GM19463 (cell line): ENCODE data around the gene MGMT.

Source experiments
- ATAC-seq: cut with Tn5 transposase; IDR thresholded peaks from one replicate; pipeline ENCODE4 v1.9.1; 2021; ENCODE audit warnings: mild to moderate bottlenecking, moderate library complexity; ENCODE audit not compliant: unreplicated experiment

The MGMT gene

DNA sequence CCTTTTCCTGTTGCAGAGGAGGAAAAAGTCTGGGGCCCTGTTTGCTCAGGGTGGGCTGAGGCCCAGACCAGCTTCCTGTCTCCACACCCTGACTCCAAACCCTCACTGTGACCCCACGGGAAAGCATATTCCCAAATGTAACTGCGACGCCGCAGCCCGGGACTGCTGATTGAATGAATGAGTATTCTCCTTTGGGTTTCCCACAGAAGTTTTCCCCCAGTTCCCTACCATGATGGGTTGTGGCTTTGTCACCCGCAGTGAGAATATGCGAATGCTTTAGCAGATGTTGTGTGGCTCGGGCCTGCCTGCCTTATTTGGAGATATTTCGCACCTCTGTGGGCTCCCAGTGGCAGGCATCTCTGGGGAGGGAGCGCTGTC, 50.6 kb downstream of the MGMT start:
- ATAC-seq: no peak

DNA sequence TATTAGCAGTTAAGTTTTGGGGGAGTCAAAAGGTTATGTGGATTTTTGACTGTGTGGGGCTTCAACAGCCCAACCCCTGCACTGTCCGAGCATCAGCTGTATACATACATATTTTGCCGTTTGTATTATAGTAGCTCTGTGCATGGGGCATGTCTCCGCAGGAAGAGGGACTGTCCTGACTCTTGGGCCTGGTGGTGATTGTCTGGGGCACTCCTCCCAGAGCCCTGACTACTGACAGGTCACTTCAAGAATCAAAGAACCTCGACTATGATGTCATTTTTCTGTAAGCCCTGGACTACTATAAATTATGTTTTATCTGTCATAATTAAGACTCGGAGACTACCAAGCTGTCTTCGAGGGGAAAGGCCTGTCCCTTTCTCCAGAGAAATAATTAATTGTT, 51.8 kb downstream of the MGMT start:
- ATAC-seq: no peak

DNA sequence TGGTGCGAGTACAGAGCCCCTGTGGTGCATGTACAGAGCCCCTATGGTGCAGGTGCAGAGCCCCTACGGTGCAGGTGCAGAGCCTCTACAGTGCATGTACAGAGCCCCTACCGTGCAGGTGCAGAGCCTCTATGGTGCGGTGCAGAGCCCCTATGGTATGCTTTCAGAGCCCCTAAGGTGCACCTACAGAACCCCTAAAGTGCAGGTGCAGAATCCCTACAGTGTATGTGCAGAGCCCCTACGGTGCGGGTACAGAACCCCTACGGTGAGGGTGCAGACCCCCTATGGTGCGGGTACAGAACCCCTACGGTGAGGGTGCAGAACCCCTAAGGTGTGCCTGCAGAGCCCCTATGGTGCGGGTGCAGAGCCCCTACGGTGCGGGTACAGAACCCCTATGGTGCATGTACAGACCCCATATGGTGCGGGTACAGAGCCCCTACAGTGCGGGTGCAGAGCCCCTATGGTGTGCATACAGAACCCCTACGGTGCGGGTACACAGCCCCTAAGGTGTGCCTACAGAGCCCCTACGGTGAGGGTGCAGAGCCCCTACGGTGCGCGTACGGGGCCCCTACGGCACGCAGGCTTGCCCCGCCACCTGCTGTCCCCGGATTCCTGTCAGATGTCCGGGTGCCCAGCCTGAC, 53.5 kb downstream of the MGMT start:
- no peak for ATAC-seq

DNA sequence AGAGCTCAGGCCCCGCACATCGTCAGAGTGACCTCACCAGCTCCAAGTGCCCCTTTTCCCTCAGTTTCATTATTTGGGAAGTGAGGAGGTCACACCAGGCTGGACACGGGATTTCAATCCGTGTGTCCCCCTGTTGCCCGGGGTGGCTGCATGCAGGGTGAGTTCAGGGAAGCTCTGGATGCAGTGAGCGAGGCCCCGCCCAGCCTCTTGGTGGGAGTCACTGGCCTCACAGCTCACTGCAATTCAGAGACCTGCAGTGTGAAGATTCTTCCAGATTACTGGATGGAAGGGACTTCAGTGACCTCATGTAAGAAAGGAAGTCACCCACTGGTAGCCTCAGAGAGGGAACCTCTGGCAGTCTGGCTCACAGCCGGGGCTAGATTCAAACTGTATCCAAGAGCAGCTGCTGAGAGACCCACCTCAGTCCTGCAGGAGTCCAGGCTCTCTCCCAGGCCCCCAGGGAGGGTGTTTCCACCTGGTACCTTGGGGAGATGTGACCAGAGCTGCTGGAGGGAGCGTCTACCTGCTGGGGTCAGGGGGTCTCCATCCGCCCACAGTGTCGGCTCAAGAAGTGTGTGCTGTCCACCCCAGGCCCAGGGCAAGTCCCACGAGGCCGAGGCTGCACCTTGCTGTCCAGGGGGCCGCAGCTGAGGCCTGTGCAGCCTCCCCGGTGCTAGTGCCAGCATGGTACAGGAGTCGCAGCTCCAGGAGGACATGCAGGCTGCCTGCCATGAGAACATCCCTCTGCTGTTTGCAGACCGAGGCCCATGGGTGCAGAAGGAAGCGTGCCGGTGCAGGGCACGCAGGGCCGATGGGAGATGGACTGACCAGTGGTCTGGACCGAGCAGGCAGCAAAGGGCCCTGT, 54.4 kb downstream of the MGMT start:
- no peak for ATAC-seq

DNA sequence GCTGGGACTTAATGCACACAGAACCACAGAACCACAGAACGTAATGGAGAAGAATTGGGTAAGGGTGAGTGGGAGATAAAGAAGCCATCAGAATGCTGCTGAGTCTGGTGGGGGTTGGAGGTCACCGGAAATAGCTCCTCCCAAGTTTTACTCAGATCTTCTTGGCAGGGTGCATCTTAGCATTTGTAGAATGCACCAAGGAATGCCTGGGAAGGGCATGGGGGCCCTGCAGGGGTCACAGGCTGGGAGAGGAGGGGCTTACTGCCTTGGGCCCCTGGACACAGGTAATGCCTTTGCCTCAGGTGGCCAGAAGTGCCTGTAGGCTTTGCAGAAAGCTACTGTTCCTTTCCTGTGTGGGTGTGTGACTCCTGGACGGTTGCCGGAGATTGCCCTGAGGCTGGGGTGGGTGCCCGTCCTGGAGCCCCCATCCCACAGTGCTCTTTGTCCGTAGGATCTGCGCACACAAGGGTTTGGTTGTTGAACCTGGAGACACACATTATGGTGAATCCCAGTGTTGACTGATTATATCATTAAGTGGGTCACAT, 55.1 kb downstream of the MGMT start:
- ATAC-seq: no peak

DNA sequence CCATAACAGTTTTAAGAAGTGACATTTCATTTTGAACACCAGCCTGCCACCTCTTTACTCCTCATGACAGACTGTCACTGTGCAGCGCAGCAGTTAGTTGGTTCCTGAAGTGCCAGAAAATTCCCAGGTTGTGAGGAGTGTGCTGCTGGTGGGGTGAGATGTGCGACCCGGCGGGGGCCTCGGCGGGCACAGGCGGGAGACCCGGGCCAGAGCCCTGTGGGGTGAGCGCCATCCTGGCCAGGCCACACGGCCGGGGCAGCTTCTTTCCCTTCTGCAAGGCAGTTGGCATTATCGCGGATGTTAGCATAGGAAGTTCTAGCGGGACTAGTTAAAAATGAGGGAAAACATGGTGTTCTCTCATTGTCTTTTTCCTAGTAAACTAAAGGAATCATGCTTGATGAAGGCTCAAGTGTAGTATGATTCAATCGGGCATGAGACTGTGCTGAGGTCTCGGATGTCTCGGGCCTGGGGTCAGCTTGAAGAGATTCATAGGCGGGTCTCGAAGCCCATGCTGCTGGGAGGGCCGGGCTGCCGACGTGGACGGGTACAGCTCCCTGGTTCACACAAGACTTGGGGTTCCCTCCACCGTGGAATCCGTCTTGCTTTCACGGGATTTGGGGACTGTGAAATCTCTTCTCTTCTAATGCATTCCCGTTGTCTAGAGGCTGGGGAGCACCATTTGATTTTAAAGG, 56.1 kb downstream of the MGMT start:
- no peak for ATAC-seq

DNA sequence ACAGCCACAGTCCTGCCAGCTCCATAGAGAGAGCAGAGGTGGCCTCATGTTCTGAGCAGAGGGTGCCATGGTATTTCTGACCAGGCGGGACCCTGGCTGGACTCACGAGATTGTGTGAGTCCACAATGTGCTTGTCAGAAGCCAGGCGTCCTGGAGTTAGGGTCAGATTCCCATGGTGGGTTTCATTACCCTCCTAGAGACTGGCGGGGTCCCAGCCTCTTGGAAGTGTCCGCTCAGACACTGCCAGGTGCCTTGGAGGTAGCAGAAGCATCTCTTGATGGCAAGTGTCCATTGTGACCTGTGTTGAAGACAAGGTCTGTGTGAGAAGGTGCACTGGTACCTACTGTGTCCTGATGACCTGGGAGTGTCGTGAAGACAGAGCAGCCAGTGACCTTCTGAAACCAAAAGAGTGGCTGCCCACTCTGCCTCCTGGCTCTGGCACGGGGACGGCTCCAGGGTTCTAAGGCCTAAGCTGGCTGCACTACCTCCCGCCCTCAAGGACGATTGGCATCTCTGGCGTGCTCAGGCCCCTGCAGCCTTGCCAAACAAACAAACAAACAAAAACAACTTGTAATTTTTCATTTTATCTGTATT, 56.8 kb downstream of the MGMT start:
- ATAC-seq: no peak

DNA sequence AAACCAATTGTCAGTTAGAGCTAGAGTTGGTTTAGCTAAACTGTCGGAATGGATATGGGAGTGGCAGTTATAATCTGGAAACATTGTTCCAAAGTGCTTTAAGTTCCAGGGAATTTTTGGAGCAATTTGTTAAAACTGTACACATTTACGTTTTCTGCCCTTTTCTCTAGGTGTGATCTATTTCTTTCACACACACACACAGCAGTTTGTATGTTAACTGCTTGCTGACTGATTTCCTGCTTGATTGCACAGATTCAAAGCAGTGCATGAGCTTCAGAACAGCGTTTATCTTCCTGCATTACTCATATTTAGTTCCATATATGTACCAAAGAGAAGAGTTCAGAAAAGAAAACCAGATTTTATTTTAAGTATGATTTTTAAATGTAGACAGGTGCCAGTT, 57.9 kb downstream of the MGMT start:
- ATAC-seq: no peak

DNA sequence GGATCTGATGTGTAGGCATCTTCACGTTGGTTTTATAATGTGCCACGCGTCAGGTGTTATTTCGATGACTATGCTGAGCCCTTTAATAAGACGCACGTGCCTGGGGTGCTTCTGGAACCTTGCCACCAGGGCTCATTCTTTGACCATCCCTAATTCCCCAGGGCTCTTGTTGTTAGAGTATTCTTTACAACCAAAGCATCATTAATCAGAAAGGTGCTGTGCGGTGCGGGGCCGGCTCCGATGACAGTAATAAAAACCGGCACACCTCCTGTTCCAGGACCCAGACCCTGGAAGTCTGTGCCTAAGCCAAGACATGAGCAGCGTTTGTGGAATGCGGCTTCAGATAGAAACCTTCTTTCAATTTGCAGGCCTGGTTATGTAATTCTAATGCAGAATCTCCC, 58.4 kb downstream of the MGMT start:
- ATAC-seq: no peak

DNA sequence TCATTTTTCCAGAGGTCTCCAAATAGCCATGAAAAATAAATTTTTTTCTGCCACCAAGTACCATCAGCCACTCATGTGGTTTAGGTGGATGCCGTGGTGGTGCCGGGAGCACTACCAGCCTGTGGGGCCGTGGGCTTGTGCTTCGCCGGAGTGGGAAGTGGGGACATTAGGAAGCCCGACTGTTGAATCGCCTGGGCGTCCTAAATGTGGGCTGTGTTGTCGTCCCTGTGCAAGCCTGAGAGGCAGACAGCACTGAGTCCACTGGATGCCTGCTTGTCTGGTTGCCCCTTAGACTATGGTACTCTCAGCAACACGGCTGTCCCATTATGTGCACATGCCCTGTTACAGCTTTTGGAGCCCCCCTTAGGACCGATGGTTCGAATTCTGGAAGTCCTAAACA, 59.9 kb downstream of the MGMT start:
- no peak for ATAC-seq

DNA sequence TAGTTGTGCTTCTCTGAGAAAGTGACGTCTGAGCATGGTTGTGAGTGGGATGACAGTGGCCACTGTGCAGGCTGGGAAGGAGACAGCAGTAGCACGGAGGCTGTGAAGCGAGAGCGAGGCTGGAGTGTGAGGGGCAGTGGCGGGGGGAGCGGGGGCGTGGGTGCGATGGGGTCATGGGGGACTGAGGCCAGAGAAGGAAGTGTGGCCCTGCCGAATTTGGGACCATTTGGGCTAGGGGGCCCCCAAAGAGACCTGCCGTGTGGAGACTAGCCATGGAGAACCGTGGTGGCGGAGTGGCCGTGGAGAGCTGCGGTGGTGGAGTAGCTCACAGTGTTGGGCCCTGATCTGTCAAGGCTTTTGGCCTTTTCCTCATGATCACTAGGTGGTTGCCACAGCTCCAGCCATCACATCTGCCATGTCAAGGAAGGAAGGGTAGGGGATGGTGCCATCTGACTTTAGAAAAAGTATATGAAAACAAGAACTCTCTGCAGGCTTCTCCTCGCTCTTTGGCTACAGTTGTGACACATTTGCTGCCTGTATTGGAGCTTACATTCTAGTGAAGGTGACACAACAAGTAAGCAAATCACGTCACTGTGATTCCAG, 61.4 kb downstream of the MGMT start:
- ATAC-seq: no peak

DNA sequence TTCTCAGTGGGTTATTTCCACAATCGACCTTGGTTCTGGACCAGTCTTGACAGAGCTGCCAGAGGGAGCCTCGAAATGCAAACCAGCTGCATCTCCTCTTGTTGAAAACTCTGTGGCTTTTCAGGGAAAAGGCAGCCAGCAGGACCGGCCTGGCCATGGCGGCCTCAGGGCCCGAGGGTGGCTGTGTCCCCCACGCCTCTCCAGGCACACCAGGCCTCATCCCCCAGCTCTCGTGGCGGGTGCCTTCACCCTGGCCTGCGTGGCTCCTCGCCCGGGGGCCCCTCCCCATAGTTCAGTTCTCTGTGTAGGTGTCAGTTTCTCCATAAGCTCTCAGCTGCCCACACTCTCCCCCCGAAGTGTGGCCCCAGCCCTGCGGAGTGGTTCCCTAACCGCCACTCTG, 63.5 kb downstream of the MGMT start:
- no peak for ATAC-seq

DNA sequence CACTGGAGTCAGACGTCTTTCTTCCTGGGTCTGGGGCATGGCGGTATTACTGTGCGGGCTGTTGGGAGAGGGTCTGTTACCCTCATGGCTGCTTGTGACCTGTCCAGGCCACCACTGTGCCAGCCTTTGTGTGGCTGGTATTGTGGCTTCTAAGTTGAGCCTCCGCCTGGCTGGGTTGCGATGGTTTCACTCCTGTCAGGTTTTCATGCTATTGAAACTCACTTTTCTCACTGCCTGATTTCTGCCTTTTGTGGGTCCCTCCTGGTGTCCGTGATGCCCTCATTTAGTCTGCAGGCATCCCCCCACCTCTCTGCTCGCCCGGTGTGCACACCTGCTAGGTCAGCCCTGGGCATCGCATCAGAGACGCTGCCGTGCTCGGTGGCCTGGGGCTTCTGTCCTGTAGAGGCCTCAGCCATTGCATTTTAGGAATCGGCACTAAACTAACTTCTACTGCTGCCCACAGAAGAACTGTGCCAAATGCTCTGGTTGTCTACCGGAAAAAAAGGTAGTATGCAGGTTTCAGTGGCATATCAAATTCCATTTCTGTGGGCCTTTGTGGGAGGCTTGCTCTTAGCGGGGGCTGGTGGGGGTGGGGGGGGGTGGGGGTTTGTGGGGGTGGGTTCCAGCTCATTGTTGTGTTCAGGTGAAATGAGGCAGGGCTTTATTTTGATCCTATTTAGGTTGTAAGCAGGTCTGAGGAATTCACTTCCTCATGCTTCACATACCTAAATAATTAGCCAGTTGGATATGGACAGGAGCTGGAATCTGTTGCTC, 64.3 kb downstream of the MGMT start:
- ATAC-seq: no peak

DNA sequence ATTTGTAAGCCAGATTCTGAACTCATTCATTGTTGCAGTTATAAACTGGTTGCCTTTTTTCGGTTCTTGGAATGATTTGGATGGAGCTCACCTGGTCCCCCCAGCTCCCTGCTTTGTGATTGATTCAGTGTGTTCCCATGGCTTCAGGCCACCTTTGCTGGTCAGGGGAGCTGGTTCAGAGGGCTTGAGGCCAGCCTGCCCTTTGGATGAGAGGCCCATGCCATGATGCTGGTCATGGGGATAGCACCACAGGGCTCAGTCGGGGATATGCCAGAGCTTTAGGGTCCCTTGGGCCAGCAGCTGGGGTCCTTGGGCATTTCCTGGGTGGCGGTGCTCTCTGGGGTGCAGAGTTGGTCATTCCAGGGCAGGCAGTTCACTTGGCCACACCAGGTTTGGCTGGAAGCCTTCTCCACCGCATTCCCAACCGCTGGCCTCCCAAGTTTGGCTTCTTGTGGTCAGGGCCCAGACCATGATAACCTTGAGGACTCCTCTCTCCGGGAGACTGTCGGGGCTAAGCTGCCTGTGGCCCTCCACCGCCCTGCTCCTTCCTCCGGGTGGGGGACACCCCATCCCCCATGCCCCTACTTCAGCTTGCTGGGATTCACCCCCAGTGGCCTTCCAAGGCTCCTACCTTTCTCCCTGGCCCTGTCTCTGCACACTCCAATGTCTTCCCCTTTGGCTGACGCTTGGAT, 65.1 kb downstream of the MGMT start:
- no peak for ATAC-seq

DNA sequence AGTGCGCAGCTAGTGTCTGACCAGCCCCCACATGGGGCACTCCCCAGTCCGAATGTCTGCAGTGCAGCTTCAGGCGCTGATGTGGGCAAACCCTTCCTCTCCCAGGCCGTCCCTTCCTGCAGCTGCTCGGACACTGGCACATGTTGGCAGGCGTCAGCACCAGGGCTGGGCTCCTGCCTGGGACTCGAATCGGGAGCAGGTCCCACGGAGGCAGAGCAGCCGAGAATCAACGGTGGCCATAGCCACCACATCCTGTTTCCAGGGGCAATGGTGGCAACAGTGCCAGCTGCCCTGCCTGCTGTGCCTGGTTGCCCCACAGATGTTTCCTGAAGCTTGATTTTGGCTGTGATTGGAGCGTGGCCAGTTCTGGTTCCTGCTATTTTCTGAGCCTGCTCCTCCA, 65.8 kb downstream of the MGMT start:
- ATAC-seq: no peak

DNA sequence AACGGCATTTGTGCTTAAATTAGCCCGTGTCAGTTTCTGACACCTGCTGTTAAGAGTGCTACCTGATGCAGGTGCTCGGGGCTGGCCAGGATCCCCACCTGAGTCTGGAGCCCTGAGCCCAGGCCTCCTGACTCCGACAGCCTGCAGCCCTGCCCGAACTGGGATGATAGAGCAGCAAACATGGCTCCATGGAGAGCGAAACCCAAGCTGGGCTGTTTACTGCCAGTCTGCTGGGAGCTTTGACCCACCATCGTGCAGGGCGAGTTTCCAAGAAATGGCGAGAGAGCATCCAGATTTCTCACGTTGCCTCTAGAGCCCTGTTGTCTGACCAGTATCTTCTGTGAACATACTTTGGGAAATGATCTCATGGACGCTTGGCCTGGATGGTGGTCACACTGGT, 66.2 kb downstream of the MGMT start:
- ATAC-seq: no peak

DNA sequence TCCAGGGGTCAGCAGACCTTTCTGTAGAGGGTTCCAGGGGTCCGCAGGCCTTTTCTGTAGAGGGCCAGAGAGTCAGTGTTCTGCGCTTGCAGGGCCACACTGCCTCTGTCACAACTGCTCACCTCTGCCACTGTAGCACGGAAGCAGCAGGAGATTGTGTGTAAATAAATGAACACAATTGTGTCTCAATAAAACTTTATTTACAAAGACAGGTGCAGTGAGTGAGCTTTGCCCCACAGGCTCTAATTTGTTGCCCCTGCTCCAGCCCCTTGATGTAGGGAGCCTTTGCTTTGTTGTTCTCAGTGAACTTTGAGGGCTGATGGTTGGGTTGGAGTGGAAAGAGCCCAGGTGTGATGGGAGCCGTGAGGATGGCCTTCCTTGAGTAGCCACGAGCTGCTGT, 67.8 kb downstream of the MGMT start:
- ATAC-seq: no peak

DNA sequence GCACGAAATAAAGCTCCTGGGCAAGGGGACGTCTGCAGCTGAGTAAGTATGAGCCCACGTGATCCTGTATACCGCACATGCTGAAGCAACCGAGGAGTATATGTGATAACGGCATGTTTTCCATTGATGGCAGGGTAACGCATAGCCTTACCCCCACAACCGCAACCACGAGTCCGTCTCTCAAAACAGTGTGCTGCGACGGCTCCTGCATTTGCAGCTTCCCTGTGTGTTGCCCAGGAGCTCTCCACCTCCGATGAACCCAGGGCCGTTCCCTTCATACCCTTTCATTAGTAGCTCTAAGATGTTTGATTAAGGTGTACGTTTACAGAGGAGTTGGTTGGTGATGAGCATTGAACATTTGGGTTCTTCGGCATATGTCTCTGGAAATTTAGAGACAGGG, 69.3 kb downstream of the MGMT start:
- no peak for ATAC-seq

DNA sequence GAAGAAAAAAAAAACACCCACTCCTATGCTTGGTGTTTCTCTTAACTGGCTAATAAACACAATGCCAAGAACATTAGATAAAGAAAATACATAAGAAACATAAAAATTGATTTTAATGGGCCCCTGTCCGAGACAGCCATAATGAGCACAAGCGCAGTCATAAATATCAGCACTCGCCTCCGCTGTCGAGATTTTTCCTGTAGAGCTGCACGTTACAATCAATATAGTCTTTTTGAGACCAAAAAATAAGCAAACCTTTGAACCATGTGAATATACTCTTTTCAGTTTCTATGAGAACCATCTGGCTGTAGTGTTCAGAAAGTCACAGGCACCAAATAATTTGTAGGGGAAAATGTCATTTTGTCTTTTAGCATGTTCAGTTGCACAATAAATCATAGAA, 70.1 kb downstream of the MGMT start:
- no peak for ATAC-seq

DNA sequence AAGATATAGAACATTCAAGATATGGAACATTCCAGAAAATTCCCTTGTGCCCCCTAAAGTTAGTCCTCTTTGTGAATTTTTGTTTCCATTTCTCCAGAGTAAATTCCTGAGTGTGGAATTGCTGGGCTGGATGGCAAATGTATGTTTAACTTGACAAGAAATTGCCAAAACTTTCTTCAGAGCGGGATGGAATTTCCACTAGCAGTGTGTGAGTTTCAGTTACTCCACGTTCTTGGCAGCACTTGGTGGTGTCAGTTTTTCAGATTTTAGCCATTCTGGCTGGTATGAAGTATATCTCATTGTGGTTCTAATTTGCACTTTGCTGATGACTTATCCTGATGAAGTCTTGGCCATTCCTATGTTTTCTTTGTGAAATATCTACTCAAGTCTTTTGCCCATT, 71.2 kb downstream of the MGMT start:
- no peak for ATAC-seq
